ENCODE data around the gene TBL3. TPM values are rescaled to one million over a fixed set of nuclear protein-coding genes. Genes with fewer than 3 reads are reported as not detected.

Gene TBL3
- polyA plus RNA-seq (27.8 to 45.1 TPM (median 40.1 TPM) in 3 replicates), polyA minus RNA-seq (68.2 to 114 TPM (median 76.7 TPM) in 3 replicates)
- polyA plus RNA-seq (2011; ENCODE audit: low read depth): 43.5 TPM
- 22.8 and 61.3 TPM in 2 replicates for polyA plus RNA-seq (2011; cell fraction: cytosol; rRNA removed)
- polyA plus RNA-seq (2011; cell fraction: nucleus; rRNA removed): 51.3 and 60.4 TPM in 2 replicates
- polyA plus RNA-seq (2012; ENCODE audit: low replicate concordance): 49.3 and 57.0 TPM in 2 replicates
- polyA minus RNA-seq (2011; cell fraction: cytosol; rRNA and poly(A)+ RNA removed): 132 TPM
- polyA minus RNA-seq (2011; cell fraction: nucleus; rRNA and poly(A)+ RNA removed): 56.5 and 64.3 TPM in 2 replicates

- no peaks in the 10 kb centered on the region for H3K9me3 ChIP-seq (ENCODE audit: control insufficient read depth, low read depth, low read length)
- H3K4me2 ChIP-seq (ENCODE audit: control insufficient read depth, extremely low read depth, insufficient read depth, low read depth, low read length): peak within 1 kb of the TSS; percentile 95
- TF ChIP-seq EZH2 (IDR thresholded peaks at IDR 0.05; ENCODE audit: low read length) (no peak), CTCF (optimal IDR thresholded peaks at IDR 0.05 in 1 of 3, IDR thresholded peaks at IDR 0.05 in 1 of 3, conservative IDR thresholded peaks at IDR 0.05 in 1 of 3; ENCODE audit: extremely low read depth in 1 of 3, insufficient read depth in 2 of 3, low read length in 3 of 3) (no peak)
- H3K4me1 ChIP-seq (ENCODE audit: control insufficient read depth, extremely low read depth, insufficient read depth, low read length): peaks cover 13% of the 10 kb centered on the region
- H3K36me3 ChIP-seq (ENCODE audit: control insufficient read depth in 2 of 2, extremely low read depth in 1 of 2, insufficient read depth in 2 of 2, low read length in 2 of 2): peaks cover 0 to 21% of the 10 kb centered on the region in 2 experiments
- dilution Hi-C loops (cut with MboI; ENCODE audit: extremely low pct_ligation_motif_present, low sequenced_read_pairs): no loop called here
- peak within 1 kb of the TSS; percentile 89 for H3K9ac ChIP-seq (ENCODE audit: control insufficient read depth, extremely low read depth, insufficient read depth, low read length)
- peaks cover 32% of the 10 kb centered on the region for H3K79me2 ChIP-seq (ENCODE audit: control insufficient read depth, insufficient read depth, low read length)
- FAIRE-seq (peak; percentile 62), DNase-seq (ENCODE audit: low read depth, low spot score) (no peak)
- no peaks in the 10 kb centered on the region for H3K9me1 ChIP-seq (ENCODE audit: control insufficient read depth, extremely low read depth, insufficient read depth, low read length)
- peak within 1 kb of the TSS; percentile 92 to 100 (median 93) for H3K4me3 ChIP-seq (ENCODE audit: control insufficient read depth in 2 of 3, extremely low read depth in 1 of 3, insufficient read depth in 2 of 3, low read depth in 1 of 3, low read length in 3 of 3)
- peak within 1 kb of the TSS; percentile 84 for H3K27ac ChIP-seq (ENCODE audit: control insufficient read depth, insufficient read depth, low read length)
- H3K27me3 ChIP-seq (ENCODE audit: control insufficient read depth, extremely low read depth, insufficient read depth, low read length): no peaks in the 10 kb centered on the region
- H4K20me1 ChIP-seq (ENCODE audit: control insufficient read depth, extremely low read depth, insufficient read depth, low read length): no peaks in the 10 kb centered on the region
- H2AFZ ChIP-seq (ENCODE audit: control insufficient read depth, low read length): peak within 1 kb of the TSS; percentile 82
Measured at GRCh38 chr16:1971796-1972489, at the start of gene TBL3. TSS of gene TBL3 (plus strand) at chr16:1972053. CDS start at chr16:1972165, 112 bp downstream.

- H3K4me2 ChIP-seq (ENCODE audit: control insufficient read depth, extremely low read depth, insufficient read depth, low read depth, low read length): no peak overlapping the region
- TF ChIP-seq EZH2 (IDR thresholded peaks at IDR 0.05; ENCODE audit: low read length) (no peak), CTCF (optimal IDR thresholded peaks at IDR 0.05 in 1 of 3, IDR thresholded peaks at IDR 0.05 in 1 of 3, conservative IDR thresholded peaks at IDR 0.05 in 1 of 3; ENCODE audit: extremely low read depth in 1 of 3, insufficient read depth in 2 of 3, low read length in 3 of 3) (no peak)
- H3K36me3 ChIP-seq (ENCODE audit: control insufficient read depth in 2 of 2, extremely low read depth in 1 of 2, insufficient read depth in 2 of 2, low read length in 2 of 2): no peaks in the 10 kb centered on the region
- H3K9me1 ChIP-seq (ENCODE audit: control insufficient read depth, extremely low read depth, insufficient read depth, low read length): no peaks in the 10 kb centered on the region
- dilution Hi-C loops (cut with MboI; ENCODE audit: extremely low pct_ligation_motif_present, low sequenced_read_pairs): no loop called here
- H3K27me3 ChIP-seq (ENCODE audit: control insufficient read depth, extremely low read depth, insufficient read depth, low read length): peaks cover 53% of the 10 kb centered on the region
- H3K79me2 ChIP-seq (ENCODE audit: control insufficient read depth, insufficient read depth, low read length): no peaks in the 10 kb centered on the region
- no peak for FAIRE-seq
- H3K4me1 ChIP-seq (ENCODE audit: control insufficient read depth, extremely low read depth, insufficient read depth, low read length): no peaks in the 10 kb centered on the region
- no peak overlapping the region for H2AFZ ChIP-seq (ENCODE audit: control insufficient read depth, low read length)
- no peaks in the 10 kb centered on the region for H3K9me3 ChIP-seq (ENCODE audit: control insufficient read depth, low read depth, low read length)
- H3K4me3 ChIP-seq (ENCODE audit: control insufficient read depth in 2 of 3, extremely low read depth in 1 of 3, insufficient read depth in 2 of 3, low read depth in 1 of 3, low read length in 3 of 3): no peak overlapping the region
- no peak for DNase-seq (ENCODE audit: low read depth, low spot score)
- no peak overlapping the region for H3K27ac ChIP-seq (ENCODE audit: control insufficient read depth, insufficient read depth, low read length)
- H4K20me1 ChIP-seq (ENCODE audit: control insufficient read depth, extremely low read depth, insufficient read depth, low read length): no peaks in the 10 kb centered on the region
- no peak overlapping the region for H3K9ac ChIP-seq (ENCODE audit: control insufficient read depth, extremely low read depth, insufficient read depth, low read length)
Measured at GRCh38 chr16:1922357-1922756, 49.5 kb upstream of the TBL3 start.

Data from keratinocyte (primary cell).